GM19238 (cell line): ENCODE results near the gene UBE2N.
A peak's percentile ranks its signal among the peaks of the same experiment; 100 is the strongest.

Experiments
- DNase-seq: peaks from one replicate; pipeline ENCODE4 v3.0.0; 2011; ENCODE audit warnings: low spot score; ENCODE audit not compliant: insufficient read length

Gene UBE2N, protein sequence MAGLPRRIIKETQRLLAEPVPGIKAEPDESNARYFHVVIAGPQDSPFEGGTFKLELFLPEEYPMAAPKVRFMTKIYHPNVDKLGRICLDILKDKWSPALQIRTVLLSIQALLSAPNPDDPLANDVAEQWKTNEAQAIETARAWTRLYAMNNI

GRCh38 chr12:93441617-93442410, at the start of gene UBE2N:
Gene UBE2N (minus strand): TSS chr12:93441947. CDS start chr12:93441884, 63 bp downstream.
- peak; percentile 77 for DNase-seq

GRCh38 chr12:93484315-93484981, 42.7 kb upstream of the UBE2N start:
- DNase-seq, result no peak

DNA sequence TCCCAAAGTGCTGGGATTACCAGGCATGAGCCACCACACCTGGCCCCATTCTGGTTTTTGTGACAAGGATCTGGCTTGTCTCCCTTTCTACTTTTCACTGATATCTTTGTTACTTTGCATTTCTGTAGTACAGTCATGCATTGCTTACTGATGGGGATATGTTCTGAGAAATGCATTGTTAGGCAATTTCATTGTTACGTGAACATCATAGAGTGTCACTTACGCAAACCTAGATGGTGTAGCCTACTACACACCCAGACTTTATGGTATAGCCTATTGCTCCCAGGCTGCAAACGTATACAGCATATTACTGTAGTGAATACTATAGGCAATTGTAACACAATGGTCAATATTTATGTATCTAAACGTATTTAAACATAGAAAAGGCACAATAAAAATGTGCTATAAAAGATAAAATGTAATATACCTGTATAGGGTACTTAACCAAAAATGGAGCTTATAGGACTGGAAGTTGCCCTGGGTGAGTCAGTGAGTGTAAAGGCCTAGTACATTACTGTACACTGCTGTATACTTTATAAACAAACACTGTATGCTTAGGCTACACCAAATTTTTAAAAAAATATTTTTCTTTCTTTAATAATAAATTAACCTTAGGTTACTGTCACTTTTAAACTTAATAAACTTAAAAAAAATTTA, 41.5 kb upstream of the UBE2N start:
- no peak for DNase-seq

GRCh38 chr12:93482721-93483120, 41.0 kb upstream of the UBE2N start:
- no peak for DNase-seq

- DNase-seq, result no peak
Measured at GRCh38 chr12:93476555-93476954, 34.8 kb upstream of the UBE2N start.

GRCh38 chr12:93469386-93469785, 27.6 kb upstream of the UBE2N start:
- no peak for DNase-seq

DNA sequence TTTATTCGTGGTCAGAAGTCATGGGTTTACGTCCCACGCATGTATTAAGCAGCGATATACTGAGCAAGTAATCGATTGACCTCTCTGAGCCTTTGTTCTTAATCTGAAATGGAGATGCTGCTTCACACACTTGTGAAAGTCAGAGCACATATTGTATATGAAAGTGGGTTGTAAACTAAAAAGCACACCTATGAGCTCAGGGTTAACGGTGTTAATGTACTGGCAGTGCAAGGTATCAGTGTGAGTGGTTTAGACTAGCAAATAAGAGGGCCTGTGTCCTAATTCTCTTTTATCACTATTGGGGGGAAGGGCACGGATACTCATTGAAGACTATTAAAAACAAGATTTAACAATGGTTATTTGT, 26.2 kb upstream of the UBE2N start:
- DNase-seq, result no peak

- peak; percentile 61 for DNase-seq
Measured at GRCh38 chr12:93467351-93468007, 25.7 kb upstream of the UBE2N start, which contains the start of gene MRPL42. Gene MRPL42 (plus strand): TSS chr12:93467514. CDS start chr12:93469286, 1,772 bp downstream.

DNA sequence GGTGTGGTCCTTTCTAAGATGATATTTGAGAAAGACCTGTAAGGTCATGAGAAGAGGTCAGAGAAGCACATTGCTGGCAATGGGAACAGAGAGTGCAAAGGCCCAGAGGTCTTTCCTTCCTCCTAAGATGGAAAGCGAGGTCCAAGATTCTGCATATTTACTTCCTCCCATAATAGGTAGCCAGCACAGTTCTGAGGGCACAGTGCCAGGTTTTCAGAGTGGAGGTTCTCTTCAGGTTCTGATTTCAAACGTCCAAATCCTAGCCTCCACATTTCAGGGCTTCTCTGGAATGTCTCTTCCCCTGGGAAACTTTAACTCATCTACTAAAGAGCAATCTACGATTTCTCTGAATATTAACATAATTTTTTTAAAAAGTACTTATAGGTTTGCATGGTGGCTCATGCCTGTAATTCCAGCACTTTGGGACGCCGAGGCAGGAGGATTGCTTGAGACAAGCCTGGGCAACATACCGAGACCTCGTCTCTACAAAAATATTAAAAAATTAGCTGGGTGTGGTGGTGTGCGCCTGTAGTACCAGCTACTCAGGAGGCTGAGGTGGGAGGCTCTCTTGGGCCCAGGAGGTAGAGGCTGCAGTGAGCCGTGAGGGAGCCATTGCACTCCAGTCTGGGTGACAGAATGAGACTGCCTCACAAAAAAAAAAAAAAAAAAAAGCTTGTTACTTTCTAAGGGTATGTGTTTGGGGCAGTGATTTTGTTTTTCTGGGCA, 25.0 kb upstream of the UBE2N start:
- DNase-seq, result no peak

GRCh38 chr12:93465841-93466240, 24.1 kb upstream of the UBE2N start:
- DNase-seq, result no peak

DNA sequence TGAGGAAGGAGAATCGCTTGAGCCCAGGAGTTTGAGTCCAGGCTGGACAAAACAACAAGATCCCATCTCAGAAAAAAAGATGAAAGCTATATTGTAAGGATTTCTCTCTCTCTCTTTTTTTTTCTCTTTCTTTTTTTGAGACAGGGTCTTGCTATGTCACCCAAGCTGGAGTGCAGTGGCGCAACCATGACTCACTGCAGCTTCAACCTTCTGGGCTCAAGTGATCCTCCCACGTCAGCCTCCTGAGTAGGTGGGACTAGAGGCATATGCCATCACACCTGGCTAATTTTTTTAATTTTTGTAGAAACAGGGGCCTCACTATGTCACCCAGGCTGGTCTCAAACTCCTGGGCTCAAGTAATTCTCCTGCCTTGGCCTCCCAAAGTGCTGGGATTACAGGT, 19.8 kb upstream of the UBE2N start:
- DNase-seq, result no peak

DNA sequence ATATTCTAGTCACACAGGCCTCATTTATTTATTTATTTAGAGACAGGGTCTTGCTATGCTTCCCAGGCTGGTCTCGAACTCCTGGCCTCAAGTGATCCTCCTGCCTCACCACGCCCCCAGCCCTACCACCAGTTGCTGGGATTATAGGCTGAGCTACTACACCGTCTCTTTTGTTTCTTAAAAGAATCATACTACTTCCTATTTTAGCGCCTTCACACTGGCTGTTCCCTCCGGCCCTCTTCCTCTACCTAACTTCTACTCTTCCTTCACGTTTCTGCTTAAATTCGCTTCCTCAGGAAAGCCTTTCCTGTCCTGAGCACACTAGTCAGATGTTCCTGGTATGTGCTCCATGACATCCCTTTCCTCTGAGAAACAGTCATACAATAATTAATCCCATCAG, 19.2 kb upstream of the UBE2N start:
- DNase-seq, result no peak

DNA sequence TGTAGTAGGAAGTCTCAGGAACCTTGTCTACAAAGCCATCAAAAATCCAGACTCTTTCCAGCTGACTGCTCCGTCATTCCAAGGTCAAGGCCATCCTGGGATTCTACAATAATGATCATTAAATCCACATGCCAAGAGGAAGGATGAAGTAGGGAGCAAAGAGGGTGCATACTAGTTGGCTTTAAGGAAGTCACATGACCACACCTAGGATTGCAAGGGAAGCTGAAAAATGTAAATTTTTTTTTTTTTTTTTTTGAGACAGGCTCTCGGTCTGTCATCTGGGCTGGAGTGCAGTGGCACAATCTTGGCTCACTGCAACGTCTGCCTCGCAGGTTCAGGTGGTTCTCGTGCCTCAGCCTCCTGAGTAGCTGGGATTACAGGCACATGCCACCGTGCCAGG, 18.3 kb upstream of the UBE2N start:
- DNase-seq, result no peak

DNA sequence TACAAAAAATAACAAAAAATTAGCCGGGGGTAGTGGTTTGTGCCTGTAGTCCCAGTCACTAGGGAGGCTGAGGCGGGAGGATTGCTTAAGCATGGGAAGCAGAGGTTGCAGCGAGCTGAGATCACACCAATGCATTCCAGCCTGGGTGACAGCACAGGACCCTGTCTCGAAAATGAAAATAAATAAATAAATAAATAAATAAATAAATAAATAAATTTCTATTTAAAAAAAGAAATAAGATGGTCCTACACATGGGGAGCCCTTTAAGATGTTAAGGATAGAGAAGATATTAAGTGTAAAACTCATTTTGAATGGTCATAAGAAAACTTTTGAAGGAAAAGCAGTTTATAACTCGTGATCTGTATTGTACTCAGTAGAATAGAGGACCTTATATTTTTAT, 17.4 kb upstream of the UBE2N start:
- no peak for DNase-seq

GRCh38 chr12:93456077-93456476, 14.3 kb upstream of the UBE2N start:
- no peak for DNase-seq

DNA sequence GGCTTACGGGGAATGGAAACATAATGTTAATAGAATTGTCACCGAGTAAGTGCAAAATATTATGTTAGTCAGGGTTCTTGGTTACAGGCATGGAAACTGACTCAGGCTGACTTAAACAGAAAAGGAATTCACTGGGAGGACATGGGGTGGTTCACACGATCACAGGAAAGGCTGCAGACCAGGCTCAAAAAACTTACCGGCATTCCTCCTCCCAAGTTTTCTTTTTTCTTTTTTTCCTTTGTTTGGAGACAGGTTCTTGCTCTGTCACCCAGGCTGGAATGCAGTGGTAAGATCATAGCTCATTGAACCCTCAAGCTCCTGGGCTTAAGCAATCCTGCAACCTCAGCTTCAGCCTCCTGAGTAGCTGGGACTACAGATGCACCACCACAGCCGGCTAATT, 11.9 kb upstream of the UBE2N start:
- no peak for DNase-seq

DNA sequence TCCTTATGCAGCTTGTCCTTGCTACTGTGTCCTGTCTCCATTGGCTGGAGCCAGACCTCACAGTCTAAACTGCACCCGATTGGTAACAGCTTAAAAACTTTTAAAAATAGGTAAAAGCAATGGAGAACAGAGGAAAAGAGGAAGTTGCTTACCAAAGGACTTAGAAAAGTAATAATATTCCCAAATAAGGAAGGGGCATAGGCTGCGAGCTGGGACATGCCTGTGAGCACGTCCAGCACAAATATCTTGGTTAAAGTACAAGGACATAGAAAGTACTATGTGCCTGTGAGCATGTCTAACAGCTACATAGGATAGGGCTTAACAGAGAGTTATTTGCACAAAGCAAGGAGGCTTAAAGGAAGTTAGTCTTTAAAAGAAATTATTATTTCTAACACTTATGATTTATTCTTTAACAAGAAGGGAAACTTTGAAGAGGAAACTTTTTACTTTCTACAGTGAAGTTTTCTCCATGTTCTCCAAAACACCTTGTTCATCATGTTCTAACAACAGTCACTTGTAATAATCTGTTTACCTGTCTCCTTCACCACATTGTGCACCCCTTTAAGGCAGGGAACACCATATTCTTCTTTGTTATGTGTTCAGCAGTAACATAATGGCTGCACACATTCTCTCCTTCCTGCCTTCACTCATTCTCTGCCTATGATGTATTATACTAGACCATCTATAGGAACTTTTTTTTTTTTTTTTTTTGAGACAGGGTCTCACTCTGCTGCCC, 9.8 kb upstream of the UBE2N start:
- DNase-seq, result no peak

- no peak for DNase-seq
Measured at GRCh38 chr12:93449277-93449676, 7.5 kb upstream of the UBE2N start.

GRCh38 chr12:93448796-93449195, 7.0 kb upstream of the UBE2N start:
- DNase-seq, result no peak
